ENCODE data around the gene GGTLC2. TPM values are rescaled to one million over a fixed set of nuclear protein-coding genes. Genes with fewer than 3 reads are reported as not detected.

The GGTLC2 gene
- total RNA-seq, 1 donor from 2014 or later = 6.5 TPM

DNA sequence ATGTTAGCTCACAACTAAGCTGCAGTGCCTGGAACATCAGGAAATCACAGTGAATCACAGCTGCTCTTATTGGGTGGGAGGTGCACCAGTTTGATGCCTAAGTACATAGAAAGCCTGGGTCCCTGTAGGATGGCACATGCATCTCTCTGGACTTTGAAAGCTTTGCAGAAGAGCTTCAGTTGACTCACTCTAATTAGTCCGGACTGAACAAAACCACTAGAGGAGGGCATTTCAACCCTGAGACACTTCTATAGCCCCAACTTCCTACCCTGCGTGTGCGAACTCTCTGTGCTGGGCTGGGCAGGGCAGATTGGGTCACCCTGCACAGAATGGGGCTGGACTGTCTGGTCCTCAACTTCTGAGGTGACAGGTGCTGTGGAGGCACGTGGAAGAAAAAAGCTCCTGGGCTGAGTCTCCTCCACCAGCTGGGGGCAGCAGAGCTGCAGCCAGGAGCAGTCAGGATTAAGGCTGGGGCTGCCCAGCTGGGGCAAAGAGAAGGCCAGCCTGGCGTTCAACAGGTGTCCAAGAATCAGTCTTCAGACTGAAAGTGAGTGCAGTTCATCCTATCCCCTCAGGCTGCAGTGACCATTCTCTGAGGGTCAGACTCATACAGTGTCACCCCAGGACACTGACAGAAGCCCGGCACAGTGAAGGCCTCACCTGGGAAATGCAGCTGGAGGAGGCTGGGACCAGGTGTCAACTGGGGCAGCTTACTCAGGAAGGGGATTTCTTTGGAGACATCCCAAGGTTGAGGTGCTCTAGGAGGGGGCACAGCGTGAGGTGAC lies 22.1 kb downstream of the GGTLC2 start:
- no peak for DNase-seq

DNA sequence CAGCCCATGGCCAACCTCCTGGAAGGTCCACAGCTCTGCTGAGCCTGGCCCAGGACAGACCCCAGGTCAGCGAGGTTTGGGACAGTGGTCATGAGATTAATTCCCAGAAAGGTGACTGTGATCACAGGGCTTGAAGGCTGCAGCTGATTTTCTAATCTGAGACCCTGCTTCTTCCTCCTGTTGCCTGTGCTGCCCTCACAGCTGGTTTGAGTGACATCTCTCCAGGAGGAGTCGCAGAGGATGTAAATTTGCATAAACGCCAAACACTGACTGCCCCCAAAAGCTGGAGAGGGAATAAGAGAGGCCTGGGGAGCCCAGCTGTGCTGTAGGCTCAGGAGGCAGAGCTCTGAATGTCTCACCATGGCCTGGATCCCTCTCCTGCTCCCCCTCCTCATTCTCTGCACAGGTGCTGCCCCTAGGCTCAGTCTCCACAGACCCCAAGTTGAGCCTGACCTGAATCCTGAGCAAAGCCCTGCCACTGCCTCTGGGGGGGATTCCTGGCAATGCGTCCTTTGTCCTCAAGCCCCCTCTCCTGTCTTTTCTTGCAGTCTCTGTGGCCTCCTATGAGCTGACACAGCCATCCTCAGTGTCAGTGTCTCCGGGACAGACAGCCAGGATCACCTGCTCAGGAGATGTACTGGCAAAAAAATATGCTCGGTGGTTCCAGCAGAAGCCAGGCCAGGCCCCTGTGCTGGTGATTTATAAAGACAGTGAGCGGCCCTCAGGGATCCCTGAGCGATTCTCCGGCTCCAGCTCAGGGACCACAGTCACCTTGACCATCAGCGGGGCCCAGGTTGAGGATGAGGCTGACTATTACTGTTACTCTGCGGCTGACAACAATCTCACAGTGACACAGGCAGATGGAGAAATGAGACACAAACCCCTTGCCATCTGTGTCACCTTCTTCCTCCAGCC lies 23.8 kb downstream of the GGTLC2 start:
- DNase-seq = no peak
- Histone ChIP-seq H3K4me3 (no peak overlapping the region), H3K27me3 (no peaks in the 10 kb centered on the region), H3K4me1 (no peaks in the 10 kb centered on the region), H3K36me3 (no peaks in the 10 kb centered on the region), H3K9me3 (no peaks in the 10 kb centered on the region), H3K27ac (no peak overlapping the region)
- TF ChIP-seq CTCF (IDR thresholded peaks at IDR 0.05) = no peak
- no peak for ATAC-seq
- intact Hi-C loops (cut with DNase I) = no loop called here

More for the DNA sequence above, 22.1 kb downstream of the GGTLC2 start:
- intact Hi-C loops (cut with DNase I) = no loop called here
- TF ChIP-seq CTCF (IDR thresholded peaks at IDR 0.05) = peak; percentile 53
- H3K36me3 ChIP-seq = no peaks in the 10 kb centered on the region
- ATAC-seq = peak; percentile 83
- H3K9me3 ChIP-seq = no peaks in the 10 kb centered on the region
- H3K27ac ChIP-seq = no peak overlapping the region
- H3K4me3 ChIP-seq = no peak overlapping the region
- H3K27me3 ChIP-seq = no peaks in the 10 kb centered on the region
- no peaks in the 10 kb centered on the region for H3K4me1 ChIP-seq

DNA sequence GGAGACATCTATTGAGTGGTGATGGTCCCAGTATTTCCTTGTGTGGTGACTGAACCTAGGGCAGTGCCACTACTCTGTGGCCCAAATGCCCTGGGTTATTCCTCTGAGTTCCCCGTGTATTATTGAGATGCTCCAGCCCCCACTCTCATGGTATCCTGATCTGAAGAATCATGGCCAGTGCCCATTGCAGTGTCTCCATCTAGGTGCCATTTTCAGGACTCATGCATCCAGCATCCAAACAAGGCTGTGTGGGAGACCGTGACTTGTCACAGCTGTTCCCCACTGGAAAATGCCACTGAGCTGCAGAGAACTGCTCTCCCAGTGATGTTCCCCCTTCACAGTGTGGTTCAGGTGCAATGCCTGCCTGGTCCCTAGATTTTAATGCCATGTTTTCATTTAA lies 24.7 kb downstream of the GGTLC2 start:
- Histone ChIP-seq H3K27ac (no peak overlapping the region), H3K27me3 (no peaks in the 10 kb centered on the region), H3K36me3 (no peaks in the 10 kb centered on the region), H3K4me3 (no peak overlapping the region), H3K9me3 (no peaks in the 10 kb centered on the region), H3K4me1 (no peaks in the 10 kb centered on the region)
- TF ChIP-seq CTCF (IDR thresholded peaks at IDR 0.05) = no peak
- intact Hi-C loops (cut with DNase I) = no loop called here
- DNase-seq = no peak
- ATAC-seq = no peak

DNA sequence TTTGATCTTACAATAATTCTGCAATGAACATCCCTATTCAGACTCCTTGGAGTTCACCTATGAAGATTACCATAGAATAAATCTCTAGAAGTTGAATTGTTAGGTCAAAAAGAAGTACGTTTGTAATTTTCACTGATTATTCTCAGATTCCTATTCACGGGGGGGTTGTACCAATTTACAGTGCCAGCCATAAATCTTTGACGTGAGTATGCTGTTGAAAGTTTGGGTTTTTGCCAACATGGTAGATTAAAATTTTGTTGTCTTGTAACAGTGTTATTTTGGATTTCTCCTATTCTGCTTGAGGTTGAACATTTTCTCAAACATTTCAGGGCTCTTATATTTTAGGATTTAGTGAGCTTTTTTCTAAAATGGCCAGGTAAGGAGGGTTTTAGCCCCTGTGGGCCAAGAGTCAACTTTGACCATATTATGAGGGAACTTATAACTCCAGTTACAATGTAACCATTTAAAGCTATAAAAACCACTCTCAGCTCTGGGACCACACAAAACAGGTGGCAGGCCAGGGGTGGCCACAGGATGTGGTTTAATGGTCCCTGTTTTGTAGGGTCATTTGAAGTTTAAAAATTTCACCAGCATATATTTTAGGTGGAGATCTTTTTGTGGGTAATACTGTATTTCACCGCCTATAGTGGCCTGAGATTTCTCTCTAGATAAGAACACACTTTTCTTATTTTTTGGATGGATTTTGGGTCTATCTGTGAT lies 25.8 kb downstream of the GGTLC2 start:
- Histone ChIP-seq H3K27ac (no peak overlapping the region), H3K4me1 (no peaks in the 10 kb centered on the region), H3K4me3 (no peak overlapping the region), H3K36me3 (no peaks in the 10 kb centered on the region), H3K9me3 (no peaks in the 10 kb centered on the region), H3K27me3 (no peaks in the 10 kb centered on the region)
- ATAC-seq = no peak
- intact Hi-C loops (cut with DNase I) = no loop called here
- TF ChIP-seq CTCF (IDR thresholded peaks at IDR 0.05) = no peak
- no peak for DNase-seq

GRCh38 chr22:22671506-22671905 lies 27.1 kb downstream of the GGTLC2 start:
- no peak for DNase-seq
- intact Hi-C loops (cut with DNase I) = no loop called here
- no peaks in the 10 kb centered on the region for H3K36me3 ChIP-seq
- ATAC-seq = no peak
- no peak overlapping the region for H3K4me3 ChIP-seq
- no peak for TF ChIP-seq CTCF (IDR thresholded peaks at IDR 0.05)
- H3K9me3 ChIP-seq = no peaks in the 10 kb centered on the region
- H3K4me1 ChIP-seq = no peaks in the 10 kb centered on the region
- no peak overlapping the region for H3K27ac ChIP-seq
- no peaks in the 10 kb centered on the region for H3K27me3 ChIP-seq

All from upper lobe of right lung (tissue), 1 donor.